Measurements from ENCODE around the gene PYROXD2. TPM values are rescaled to one million over a fixed set of nuclear protein-coding genes. Genes with fewer than 3 reads are reported as not detected.

PYROXD2 gene
- total RNA-seq, 1 experiment from 2014 or later: 8.1 TPM

GRCh38 chr10:98373260-98374040 lies 41.5 kb downstream of the PYROXD2 start:
- Mint-ChIP-seq H3K9me3 (peaks cover 27% of the 10 kb centered on the region), H3K4me1 (peaks cover 22% of the 10 kb centered on the region), H3K4me3 (no peak overlapping the region), H3K27me3 (ENCODE audit: low read depth) (no peaks in the 10 kb centered on the region), H3K36me3 (peaks cover 12% of the 10 kb centered on the region), H3K27ac (no peak overlapping the region)
- DNase-seq (ENCODE audit: low spot score) (no peak), ATAC-seq (no peak)
- TF ChIP-seq ZNF263 (CRISPR knock-in tag; IDR thresholded peaks at IDR 0.05; ENCODE audit: low read depth) (no peak), ZNF281 (CRISPR knock-in tag; IDR thresholded peaks at IDR 0.05) (no peak), NR3C1 (CRISPR knock-in tag; conservative IDR thresholded peaks at IDR 0.05; ENCODE audit: low read depth) (no peak), CREM (CRISPR knock-in tag; IDR thresholded peaks at IDR 0.05) (no peak), USF2 (CRISPR knock-in tag; IDR thresholded peaks at IDR 0.05) (no peak), ARID4B (CRISPR knock-in tag; IDR thresholded peaks at IDR 0.05; ENCODE audit: borderline replicate concordance) (no peak), ZNF219 (CRISPR knock-in tag; IDR thresholded peaks at IDR 0.05; ENCODE audit: borderline replicate concordance) (no peak), SP1 (CRISPR knock-in tag; conservative IDR thresholded peaks at IDR 0.05) (no peak), TEAD4 (CRISPR knock-in tag; IDR thresholded peaks at IDR 0.05) (no peak), TCF7 (CRISPR knock-in tag; IDR thresholded peaks at IDR 0.05; ENCODE audit: low read depth) (no peak), ZNF532 (CRISPR knock-in tag; IDR thresholded peaks at IDR 0.05; ENCODE audit: borderline replicate concordance) (no peak), ZNF416 (CRISPR knock-in tag; IDR thresholded peaks at IDR 0.05) (no peak), GRHL2 (CRISPR knock-in tag; IDR thresholded peaks at IDR 0.05; ENCODE audit: insufficient replicate concordance, severe bottlenecking) (no peak), ZNF138 (CRISPR knock-in tag; conservative IDR thresholded peaks at IDR 0.05) (no peak), MLX (CRISPR knock-in tag; IDR thresholded peaks at IDR 0.05) (no peak), PREB (CRISPR knock-in tag; IDR thresholded peaks at IDR 0.05; ENCODE audit: borderline replicate concordance) (no peak), NFYB (CRISPR knock-in tag; conservative IDR thresholded peaks at IDR 0.05; ENCODE audit: low read depth) (no peak)
- ChIA-PET CTCF (interaction anchor here (0.8 to 1.2 kb wide), 5 partner anchors 8 to 64 kb away, joined by 3 to 5 read pairs (median 3); no protein-coding TSS in a partner anchor), POLR2A (no interaction called here)

Measured in WTC11 (cell line).